GM23338 (cell line): ENCODE results near the gene CPNE4. TPM values are rescaled to one million over a fixed set of nuclear protein-coding genes. Genes with fewer than 3 reads are reported as not detected.

Experiments
- ATAC-seq: fragments of 200-7000 bp; cut with Tn5 transposase; 3 replicates; pipeline ENCODE4 v1.9.1; 2020
- DNase-seq: peaks from one replicate; pipeline ENCODE4 v3.0.0-alpha.2; 2015; ENCODE audit warnings: low spot score
- H2AFZ ChIP-seq: fragments of 200-600 bp; sonication (generic); 2 replicates; pipeline ENCODE4 v1.8.0; 2016; ENCODE audit warnings: antibody characterized with exemption, mild to moderate bottlenecking, moderate library complexity
- H3F3A ChIP-seq: fragments of 200-600 bp; sonication (generic); replicated peaks from 2 replicates; pipeline ENCODE4 v1.8.0; 2017; ENCODE audit warnings: antibody characterized with exemption, mixed run types, low read depth
- H3K27ac ChIP-seq: fragments of 200-600 bp; sonication (generic); 2 replicates; pipeline ENCODE4 v1.6.1; 2016; ENCODE audit warnings: low read depth
- H3K27me3 ChIP-seq: fragments of 200-600 bp; sonication (generic); 2 replicates; pipeline ENCODE4 v1.8.0; 2016; ENCODE audit warnings: mild to moderate bottlenecking, mixed run types, moderate library complexity; ENCODE audit not compliant: insufficient read depth
- H3K36me3 ChIP-seq: fragments of 200-600 bp; sonication (generic); 2 replicates; pipeline ENCODE4 v1.8.0; 2016; ENCODE audit warnings: mild to moderate bottlenecking; ENCODE audit not compliant: insufficient read depth
- H3K4me1 ChIP-seq: fragments of 200-600 bp; sonication (generic); 2 replicates; pipeline ENCODE4 v1.8.0; 2016; ENCODE audit warnings: mild to moderate bottlenecking, moderate library complexity; ENCODE audit not compliant: insufficient read depth
- H3K4me2 ChIP-seq: fragments of 200-600 bp; sonication (generic); 2 replicates; pipeline ENCODE4 v1.7.1; 2017; ENCODE audit warnings: mixed run types
- H3K4me3 ChIP-seq: fragments of 200-600 bp; sonication (generic); 2 replicates; pipeline ENCODE4 v1.6.1; 2016; ENCODE audit warnings: mixed run types
- H3K79me2 ChIP-seq: fragments of 200-600 bp; sonication (generic); replicated peaks from 2 replicates; pipeline ENCODE4 v1.8.0; 2017; ENCODE audit warnings: mild to moderate bottlenecking; ENCODE audit not compliant: insufficient read depth
- H3K9me2 ChIP-seq: fragments of 200-600 bp; sonication (generic); 2 replicates; pipeline ENCODE4 v1.8.0; 2017; ENCODE audit not compliant: insufficient read depth
- H4K20me1 ChIP-seq: fragments of 200-600 bp; sonication (generic); replicated peaks from 2 replicates; pipeline ENCODE4 v1.8.0; 2017; ENCODE audit warnings: mild to moderate bottlenecking; ENCODE audit not compliant: insufficient read depth
- H3K27ac Mint-ChIP-seq: 2 replicates; pipeline ENCODE4 v1.8.0; 2020; ENCODE audit warnings: inconsistent platforms, mild to moderate bottlenecking, moderate library complexity, mixed read lengths
- H3K27me3 Mint-ChIP-seq: 3 replicates; pipeline ENCODE4 v1.8.0; 2022; ENCODE audit warnings: low read depth, mild to moderate bottlenecking, moderate library complexity, mixed read lengths, inconsistent platforms; ENCODE audit not compliant: insufficient read depth, poor library complexity
- H3K36me3 Mint-ChIP-seq: 3 replicates; pipeline ENCODE4 v1.8.0; 2021; ENCODE audit warnings: low read depth, mild to moderate bottlenecking, inconsistent platforms, moderate library complexity, mixed read lengths
- H3K4me1 Mint-ChIP-seq: 3 replicates; pipeline ENCODE4 v1.8.0; 2020; ENCODE audit warnings: mild to moderate bottlenecking, inconsistent platforms, mixed read lengths
- H3K4me3 Mint-ChIP-seq: 3 replicates; pipeline ENCODE4 v1.8.0; 2021; ENCODE audit warnings: moderate library complexity, mild to moderate bottlenecking, inconsistent platforms, mixed read lengths
- H3K9me3 Mint-ChIP-seq: 3 replicates; pipeline ENCODE4 v1.8.0; 2020; ENCODE audit warnings: moderate library complexity, mild to moderate bottlenecking, inconsistent platforms, mixed read lengths
- CTCF ChIP-seq, 2 experiments: fragments of 200-600 bp in 1 of 2; sonication (generic) in 1 of 2; conservative IDR thresholded peaks; 2 replicates each; pipeline versions ENCODE4 v1.5.1 to v1.6.1; 2016 to 2017; ENCODE audit warnings: antibody characterized with exemption in 2 of 2, low read depth in 2 of 2, mild to moderate bottlenecking in 2 of 2, moderate library complexity in 1 of 2
- ETS1 ChIP-seq: IDR thresholded peaks from 2 replicates; pipeline ENCODE4 v1.6.1; 2016; ENCODE audit warnings: antibody characterized with exemption
- EZH2 ChIP-seq: fragments of 200-600 bp; sonication (generic); IDR thresholded peaks from one replicate; pipeline ENCODE4 v1.8.0; 2017; ENCODE audit warnings: antibody characterized with exemption, mild to moderate bottlenecking, low read depth; ENCODE audit not compliant: unreplicated experiment
- ZNF114 ChIP-seq: fragments of 250-450 bp; sonication (Bioruptor Pico); IDR thresholded peaks from 2 replicates; pipeline ENCODE4 v1.5.0; 2020; ENCODE audit warnings: mild to moderate bottlenecking, moderate library complexity
- ZNF462 ChIP-seq: fragments of 250-450 bp; sonication (Bioruptor Pico); IDR thresholded peaks from 2 replicates; pipeline ENCODE4 v1.5.0; 2020; ENCODE audit warnings: mild to moderate bottlenecking, moderate library complexity
- polyA plus RNA-seq: library from polyadenylated mRNA; unstranded; fragments of >200 nt; fragmentation: Nextera tagmentation; extraction: Ambion mirVana; gene quantifications from 2 replicates; pipeline ENCODE4 v1.2.1, GENCODE V29; 2016
- total RNA-seq: library from RNA; depleted of rRNA; stranded (reverse); fragments of >200 nt; shearing (Covaris generic); gene quantifications from 2 replicates; pipeline ENCODE4 v1.2.3, GENCODE V29; 2014

CPNE4 gene
- total and polyA plus RNA-seq, 2 experiments from 2014 or later = 2.0 to 6.5 TPM

- Mint-ChIP-seq H3K9me3 (no peaks in the 10 kb centered on the region), H3K4me3 (no peak overlapping the region), H3K36me3 (no peaks in the 10 kb centered on the region), H3K27me3 (no peaks in the 10 kb centered on the region), H3K27ac (no peak overlapping the region), H3K4me1 (peaks cover 3% of the 10 kb centered on the region; the same call in 2 of the 3 replicates)
- H4K20me1 ChIP-seq = no peaks in the 10 kb centered on the region
- H3K36me3 ChIP-seq = no peaks in the 10 kb centered on the region
- H3K4me1 ChIP-seq = no peaks in the 10 kb centered on the region
- DNase-seq (no peak), ATAC-seq (no peak)
- H3K79me2 ChIP-seq = no peaks in the 10 kb centered on the region
- H3F3A ChIP-seq = no peaks in the 10 kb centered on the region
- no peak overlapping the region for H3K4me3 ChIP-seq
- no peak for TF ChIP-seq ZNF114 (CRISPR knock-in tag)
- TF ChIP-seq EZH2 = no peak
- no peak overlapping the region for H3K27ac ChIP-seq
- H3K27me3 ChIP-seq = no peaks in the 10 kb centered on the region
- H3K4me2 ChIP-seq = no peak overlapping the region
- no peak overlapping the region for H2AFZ ChIP-seq
- H3K9me2 ChIP-seq = peaks cover 8% of the 10 kb centered on the region; the same call in 1 of the 2 replicates
Measured at GRCh38 chr3:131582438-131582837, 452.4 kb downstream of the CPNE4 start.

GRCh38 chr3:131568460-131568859 lies 466.4 kb downstream of the CPNE4 start:
- Histone ChIP-seq H3K9me2 (peaks cover 5% of the 10 kb centered on the region; the same call in 1 of the 2 replicates), H3K27me3 (no peaks in the 10 kb centered on the region), H3K36me3 (no peaks in the 10 kb centered on the region), H4K20me1 (no peaks in the 10 kb centered on the region), H3K4me1 (peaks cover 11% of the 10 kb centered on the region), H3K4me3 (no peak overlapping the region), H3K27ac (no peak overlapping the region), H3K79me2 (no peaks in the 10 kb centered on the region), H3F3A (no peaks in the 10 kb centered on the region), H3K4me2 (no peak overlapping the region), H2AFZ (no peak overlapping the region)
- DNase-seq (peak; percentile 74), ATAC-seq (peak; percentile 95)
- H3K4me1 Mint-ChIP-seq = peaks cover 25% of the 10 kb centered on the region
- TF ChIP-seq CTCF (conservative IDR thresholded peaks at IDR 0.05; ENCODE audit: low read depth in 2 of 2) (peak; percentile 44 to 54), ETS1 (no peak), ZNF462 (peak; percentile 72; the same call in 1 of the 2 replicates)
- H3K36me3 Mint-ChIP-seq = no peaks in the 10 kb centered on the region
- H3K9me3 Mint-ChIP-seq = no peaks in the 10 kb centered on the region
- peaks cover 3% of the 10 kb centered on the region for H3K27me3 Mint-ChIP-seq
- no peak overlapping the region for H3K4me3 Mint-ChIP-seq
- H3K27ac Mint-ChIP-seq = no peak overlapping the region
